Fibroblast of skin of right biceps (primary cell): ENCODE measurements around the gene ADORA2A.

Source experiments
- DNase-seq: peaks from one replicate; pipeline ENCODE4 v3.0.0-alpha.2; 2013

Gene ADORA2A

GRCh38 chr22:24419475-24419850, 7.9 kb upstream of the ADORA2A start:
- DNase-seq, result no peak

GRCh38 chr22:24420072-24420976, 7.1 kb upstream of the ADORA2A start:
- no peak for DNase-seq

GRCh38 chr22:24420977-24421343, 6.4 kb upstream of the ADORA2A start:
- no peak for DNase-seq

GRCh38 chr22:24421428-24421931, 5.9 kb upstream of the ADORA2A start:
- DNase-seq, result no peak

- no peak for DNase-seq
Observed at GRCh38 chr22:24422102-24422665, 5.2 kb upstream of the ADORA2A start.

GRCh38 chr22:24423519-24424000, 3.8 kb upstream of the ADORA2A start:
- peak; percentile 33 for DNase-seq

GRCh38 chr22:24424001-24424900, 3.1 kb upstream of the ADORA2A start:
- DNase-seq, result no peak

- DNase-seq, result no peak
Observed at GRCh38 chr22:24424901-24425775, 2.3 kb upstream of the ADORA2A start.

GRCh38 chr22:24426436-24426835, 963 bp upstream of the ADORA2A start:
- no peak for DNase-seq

- DNase-seq, result no peak
Observed at GRCh38 chr22:24426851-24427499, 424 bp upstream of the ADORA2A start.

GRCh38 chr22:24428751-24429410, 1.5 kb downstream of the ADORA2A start:
- DNase-seq, result no peak

GRCh38 chr22:24429411-24430365, 2.3 kb downstream of the ADORA2A start:
- no peak for DNase-seq

GRCh38 chr22:24430431-24431308, 3.3 kb downstream of the ADORA2A start:
- no peak for DNase-seq

GRCh38 chr22:24431309-24432034, 4.1 kb downstream of the ADORA2A start:
- DNase-seq, result no peak

- DNase-seq, result peak; percentile 37
Observed at GRCh38 chr22:24432059-24432853, 4.9 kb downstream of the ADORA2A start.

GRCh38 chr22:24433001-24433827, 5.8 kb downstream of the ADORA2A start:
- DNase-seq, result no peak
